GM21825 (cell line): ENCODE results near the gene PCDH11Y.
"Not testable (repeated sequence)": the region's sequence is repeated elsewhere in the genome, so short reads cannot be mapped to it uniquely, and the experiment has no call there.

Source experiments
- ATAC-seq: cut with Tn5 transposase; IDR thresholded peaks from one replicate; pipeline ENCODE4 v1.9.1; 2021; ENCODE audit warnings: mild to moderate bottlenecking, moderate library complexity; ENCODE audit not compliant: unreplicated experiment

The PCDH11Y gene

GRCh38 chrY:5000057-5000456 is at the start of gene PCDH11Y:
PCDH11Y (plus strand) TSS chrY:5000296; CDS start chrY:5057100, 56,804 bp downstream.
- ATAC-seq = not testable (repeated sequence)

- ATAC-seq = not testable (repeated sequence)
These were observed 32.2 kb upstream of the PCDH11Y start for GRCh38 chrY:4967894-4968293.

- peak; percentile 95 for ATAC-seq
These were observed 8.2 kb upstream of the PCDH11Y start for GRCh38 chrY:4991743-4992400.

- ATAC-seq = not testable (repeated sequence)
These were observed 5.2 kb upstream of the PCDH11Y start for GRCh38 chrY:4994892-4995291.

GRCh38 chrY:5002476-5003184 is 2.5 kb downstream of the PCDH11Y start:
- ATAC-seq = not testable (repeated sequence)

GRCh38 chrY:5038972-5039523 is 39.0 kb downstream of the PCDH11Y start:
- not testable (repeated sequence) for ATAC-seq

- ATAC-seq = not testable (repeated sequence)
These were observed 82.9 kb downstream of the PCDH11Y start for GRCh38 chrY:5083017-5083416.

- not testable (repeated sequence) for ATAC-seq
These were observed 182.9 kb downstream of the PCDH11Y start for GRCh38 chrY:5182998-5183397.

GRCh38 chrY:5215116-5215515 is 215.0 kb downstream of the PCDH11Y start:
- ATAC-seq = not testable (repeated sequence)

- not testable (repeated sequence) for ATAC-seq
These were observed 324.8 kb downstream of the PCDH11Y start for GRCh38 chrY:5324931-5325330.

- not testable (repeated sequence) for ATAC-seq
These were observed 342.1 kb downstream of the PCDH11Y start for GRCh38 chrY:5342220-5342619.

- ATAC-seq = not testable (repeated sequence)
These were observed 543.6 kb downstream of the PCDH11Y start for GRCh38 chrY:5543705-5544104.

GRCh38 chrY:5638589-5638988 is 638.5 kb downstream of the PCDH11Y start:
- ATAC-seq = not testable (repeated sequence)

GRCh38 chrY:5679265-5679664 is 679.2 kb downstream of the PCDH11Y start:
- not testable (repeated sequence) for ATAC-seq

- ATAC-seq = not testable (repeated sequence)
These were observed 708.6 kb downstream of the PCDH11Y start for GRCh38 chrY:5708727-5709126.

- ATAC-seq = not testable (repeated sequence)
These were observed 709.8 kb downstream of the PCDH11Y start for GRCh38 chrY:5709788-5710381.

- not testable (repeated sequence) for ATAC-seq
These were observed 761.3 kb downstream of the PCDH11Y start for GRCh38 chrY:5761403-5761802.

GRCh38 chrY:5776485-5776884 is 776.4 kb downstream of the PCDH11Y start:
- ATAC-seq = not testable (repeated sequence)
